Upper lobe of right lung (tissue), 1 donor: ENCODE results near the gene KLRC2. TPM values are rescaled to one million over a fixed set of nuclear protein-coding genes. Genes with fewer than 3 reads are reported as not detected.
"Not testable (repeated sequence)": the region's sequence is repeated elsewhere in the genome, so short reads cannot be mapped to it uniquely, and the experiment has no call there.

Source experiments
- ATAC-seq: fragments of 200-7000 bp; cut with Tn5 transposase; one replicate; pipeline ENCODE4 v1.9.1; 2020; ENCODE audit warnings: mild to moderate bottlenecking, moderate library complexity
- DNase-seq: peaks from one replicate; pipeline ENCODE4 v3.0.0-alpha.2; 2020
- H3K27ac ChIP-seq: fragments of 200-600 bp; one replicate; pipeline ENCODE4 v1.8.0; 2022
- H3K27me3 ChIP-seq: fragments of 200-600 bp; one replicate; pipeline ENCODE4 v1.8.0; 2022; ENCODE audit warnings: mild to moderate bottlenecking
- H3K36me3 ChIP-seq: fragments of 200-600 bp; one replicate; pipeline ENCODE4 v1.8.0; 2022
- H3K4me1 ChIP-seq: fragments of 200-600 bp; one replicate; pipeline ENCODE4 v1.8.0; 2022
- H3K4me3 ChIP-seq: fragments of 200-600 bp; one replicate; pipeline ENCODE4 v1.8.0; 2022; ENCODE audit warnings: mild to moderate bottlenecking
- H3K9me3 ChIP-seq: fragments of 200-600 bp; one replicate; pipeline ENCODE4 v1.8.0; 2022
- CTCF ChIP-seq: fragments of 200-600 bp; IDR thresholded peaks from one replicate; pipeline ENCODE4 v1.8.0; 2022; ENCODE audit warnings: antibody characterized with exemption
- intact Hi-C: fragments of 100-400 bp; cut with DNase I; formaldehyde crosslinking; loops from one replicate; pipeline ENCODE4 v1.11.0; 2022
- total RNA-seq: library from RNA; stranded (reverse); fragmentation: NEBNext Ultra II Directional; extraction: Animal tissue kit (Norgen Biotek cat#: 25700); gene quantifications from one replicate; pipeline ENCODE4 v1.2.1, GENCODE V29; 2021
- donor health status: DM: no; HTN: yes; CAD: no; lungs with severe emphysema.

Gene KLRC2
- total RNA-seq, 1 donor from 2014 or later: 2.8 TPM

- Histone ChIP-seq H3K4me1 (no peaks in the 10 kb centered on the region), H3K9me3 (no peaks in the 10 kb centered on the region), H3K4me3 (no peak overlapping the region), H3K27ac (no peak overlapping the region), H3K36me3 (no peaks in the 10 kb centered on the region), H3K27me3 (no peaks in the 10 kb centered on the region)
- DNase-seq: no peak
- ATAC-seq: no peak
- intact Hi-C loops: no loop called here
- TF ChIP-seq CTCF: no peak
Measured at GRCh38 chr12:10404798-10405197, 31.0 kb downstream of the KLRC2 start.

GRCh38 chr12:10400829-10401228, 35.0 kb downstream of the KLRC2 start:
- no peak for DNase-seq
- ATAC-seq: no peak
- intact Hi-C loops: no loop called here
- no peak overlapping the region for H3K4me3 ChIP-seq
- no peaks in the 10 kb centered on the region for H3K9me3 ChIP-seq
- no peaks in the 10 kb centered on the region for H3K27me3 ChIP-seq
- no peak overlapping the region for H3K27ac ChIP-seq
- no peaks in the 10 kb centered on the region for H3K36me3 ChIP-seq
- no peak for TF ChIP-seq CTCF
- H3K4me1 ChIP-seq: peaks cover 2% of the 10 kb centered on the region

GRCh38 chr12:10398168-10398567, 37.6 kb downstream of the KLRC2 start:
- H3K36me3 ChIP-seq: no peaks in the 10 kb centered on the region
- H3K27me3 ChIP-seq: no peaks in the 10 kb centered on the region
- H3K4me1 ChIP-seq: peaks cover 7% of the 10 kb centered on the region
- TF ChIP-seq CTCF: no peak
- ATAC-seq: no peak
- no peak overlapping the region for H3K4me3 ChIP-seq
- H3K27ac ChIP-seq: no peak overlapping the region
- intact Hi-C loops: no loop called here
- DNase-seq: no peak
- H3K9me3 ChIP-seq: no peaks in the 10 kb centered on the region

- Histone ChIP-seq H3K27ac (no peak overlapping the region), H3K4me3 (no peak overlapping the region), H3K27me3 (no peaks in the 10 kb centered on the region), H3K36me3 (no peaks in the 10 kb centered on the region), H3K9me3 (no peaks in the 10 kb centered on the region), H3K4me1 (peaks cover 9% of the 10 kb centered on the region)
- TF ChIP-seq CTCF: no peak
- intact Hi-C loops: no loop called here
- no peak for ATAC-seq
- DNase-seq: no peak
Measured at GRCh38 chr12:10397296-10397695, 38.5 kb downstream of the KLRC2 start.

DNA sequence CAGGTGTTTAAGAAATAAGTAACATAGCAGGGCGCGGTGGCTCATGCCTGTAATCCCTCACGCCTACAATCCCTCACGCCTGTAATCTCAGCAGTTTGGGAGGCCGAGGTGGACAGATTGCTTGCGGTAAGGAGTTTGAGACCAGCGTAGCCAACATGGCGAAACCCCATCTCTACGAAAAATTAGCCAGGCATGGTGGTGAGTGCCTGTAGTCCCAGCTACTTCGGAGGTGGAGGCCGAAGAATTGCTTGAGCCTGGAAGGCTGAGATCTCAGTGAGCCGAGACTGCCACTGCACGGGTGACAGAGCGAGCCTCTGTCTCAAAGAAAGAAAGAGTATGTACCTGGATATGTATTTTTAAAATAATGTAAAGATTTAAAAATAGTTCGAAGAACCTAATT, 39.6 kb downstream of the KLRC2 start:
- DNase-seq, H3K36me3 ChIP-seq, H3K4me3 ChIP-seq, H3K27me3 ChIP-seq, H3K9me3 ChIP-seq, intact Hi-C loops, H3K27ac ChIP-seq, ATAC-seq: not testable (repeated sequence)
- peaks cover 16% of the 10 kb centered on the region for H3K4me1 ChIP-seq

DNA sequence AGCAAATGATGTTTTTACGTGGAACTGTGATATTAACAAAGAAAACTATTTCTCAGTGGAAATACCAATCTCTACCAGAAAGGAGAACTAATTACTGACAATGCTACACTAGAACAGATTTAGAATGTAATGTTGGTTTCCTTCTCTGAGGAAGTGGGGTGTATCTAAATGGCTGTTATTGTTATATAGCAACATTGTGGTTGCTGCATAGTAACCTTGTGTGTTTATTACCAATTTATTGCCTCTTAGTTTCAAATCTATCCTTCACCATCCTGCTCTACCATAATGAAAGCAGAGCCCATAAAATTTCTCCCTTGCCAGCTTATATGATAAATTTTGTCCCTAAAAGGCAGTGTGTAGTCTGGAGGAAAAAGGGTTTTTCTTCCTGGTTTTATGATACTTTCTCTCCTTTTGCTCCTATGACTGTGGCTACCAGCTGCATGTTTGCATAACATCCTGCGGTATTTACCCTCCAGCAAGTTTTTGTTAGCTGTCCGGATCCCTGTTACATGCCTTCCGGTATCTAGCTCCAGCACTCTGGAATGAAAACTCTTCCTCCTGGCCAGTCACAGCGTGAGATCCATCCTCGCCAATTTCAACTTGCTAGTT, 40.3 kb downstream of the KLRC2 start:
- Histone ChIP-seq H3K27me3 (no peaks in the 10 kb centered on the region), H3K4me1 (peaks cover 16% of the 10 kb centered on the region), H3K4me3 (no peak overlapping the region), H3K9me3 (no peaks in the 10 kb centered on the region), H3K27ac (peak overlapping the region; percentile 74), H3K36me3 (no peaks in the 10 kb centered on the region)
- DNase-seq (no peak), ATAC-seq (peak; percentile 87)
- intact Hi-C loops: no loop called here
- TF ChIP-seq CTCF: no peak

GRCh38 chr12:10394531-10395152, 41.2 kb downstream of the KLRC2 start:
- DNase-seq, H3K9me3 ChIP-seq, H3K36me3 ChIP-seq, H3K27me3 ChIP-seq, H3K4me3 ChIP-seq, intact Hi-C loops, ATAC-seq: not testable (repeated sequence)
- Histone ChIP-seq H3K4me1 (peaks cover 16% of the 10 kb centered on the region), H3K27ac (peak overlapping the region; percentile 74)
